Hair follicular keratinocyte (primary cell): ENCODE measurements around the gene SLC25A44. TPM values are rescaled to one million over a fixed set of nuclear protein-coding genes. Genes with fewer than 3 reads are reported as not detected.

ENCODE experiments used
- total RNA-seq: library from RNA; depleted of rRNA; stranded (reverse); fragments of >200 nt; gene quantifications from 2 replicates; pipeline ENCODE4 v1.2.3, GENCODE V29; 2015

The SLC25A44 gene, protein sequence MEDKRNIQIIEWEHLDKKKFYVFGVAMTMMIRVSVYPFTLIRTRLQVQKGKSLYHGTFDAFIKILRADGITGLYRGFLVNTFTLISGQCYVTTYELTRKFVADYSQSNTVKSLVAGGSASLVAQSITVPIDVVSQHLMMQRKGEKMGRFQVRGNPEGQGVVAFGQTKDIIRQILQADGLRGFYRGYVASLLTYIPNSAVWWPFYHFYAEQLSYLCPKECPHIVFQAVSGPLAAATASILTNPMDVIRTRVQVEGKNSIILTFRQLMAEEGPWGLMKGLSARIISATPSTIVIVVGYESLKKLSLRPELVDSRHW
- 8.6 and 11.0 TPM in 2 replicates for total RNA-seq

DNA sequence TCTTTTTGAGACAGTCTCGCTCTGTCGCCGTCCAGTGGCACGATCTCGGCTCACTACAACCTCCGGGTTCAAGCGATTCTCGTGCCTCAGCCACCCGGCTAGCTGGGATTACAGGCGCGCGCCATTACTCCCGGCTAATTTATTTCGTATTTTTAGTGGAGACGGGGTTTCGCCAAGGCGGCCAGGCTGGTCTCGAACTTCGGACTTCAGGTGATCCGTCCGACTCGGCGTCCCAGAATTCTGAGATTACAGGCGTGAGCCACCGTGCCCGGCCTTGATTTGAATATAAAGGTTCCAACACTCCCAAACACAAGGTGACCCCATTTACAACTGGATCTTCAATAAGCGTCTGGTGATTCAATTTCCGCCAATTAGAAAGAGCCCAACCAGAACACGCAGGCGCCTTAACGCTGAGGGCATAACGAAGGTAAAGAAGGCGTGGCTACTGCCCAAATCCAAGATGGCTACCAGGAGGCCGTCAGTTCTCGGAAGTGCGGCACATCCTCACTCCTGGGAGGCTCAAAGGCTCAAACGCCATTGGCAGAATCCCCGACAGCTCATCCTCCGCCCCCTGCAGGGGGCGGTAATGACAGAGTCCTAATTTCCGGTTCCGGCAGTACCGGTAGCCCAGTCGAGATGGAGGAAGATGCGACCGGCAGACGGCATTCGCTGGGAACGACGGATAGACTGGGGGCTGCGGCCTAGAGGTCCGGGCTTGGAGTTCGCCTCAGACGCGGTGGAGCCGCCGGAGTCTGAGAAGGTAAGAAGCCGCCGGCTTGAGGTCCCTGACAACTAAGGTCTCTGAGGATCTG, at the start of gene SLC25A44:
Gene SLC25A44, plus strand, starts transcription at position 617 of the 812 bp plus-strand sequence. CDS start 5,744 bp downstream, outside the sequence.

GRCh38 chr1:156153362-156153761, 40.5 kb upstream of the SLC25A44 start, which contains the start of gene SEMA4A:
Gene SEMA4A (plus strand): TSS chr1:156153585. CDS start chr1:156154579, 994 bp downstream.

DNA sequence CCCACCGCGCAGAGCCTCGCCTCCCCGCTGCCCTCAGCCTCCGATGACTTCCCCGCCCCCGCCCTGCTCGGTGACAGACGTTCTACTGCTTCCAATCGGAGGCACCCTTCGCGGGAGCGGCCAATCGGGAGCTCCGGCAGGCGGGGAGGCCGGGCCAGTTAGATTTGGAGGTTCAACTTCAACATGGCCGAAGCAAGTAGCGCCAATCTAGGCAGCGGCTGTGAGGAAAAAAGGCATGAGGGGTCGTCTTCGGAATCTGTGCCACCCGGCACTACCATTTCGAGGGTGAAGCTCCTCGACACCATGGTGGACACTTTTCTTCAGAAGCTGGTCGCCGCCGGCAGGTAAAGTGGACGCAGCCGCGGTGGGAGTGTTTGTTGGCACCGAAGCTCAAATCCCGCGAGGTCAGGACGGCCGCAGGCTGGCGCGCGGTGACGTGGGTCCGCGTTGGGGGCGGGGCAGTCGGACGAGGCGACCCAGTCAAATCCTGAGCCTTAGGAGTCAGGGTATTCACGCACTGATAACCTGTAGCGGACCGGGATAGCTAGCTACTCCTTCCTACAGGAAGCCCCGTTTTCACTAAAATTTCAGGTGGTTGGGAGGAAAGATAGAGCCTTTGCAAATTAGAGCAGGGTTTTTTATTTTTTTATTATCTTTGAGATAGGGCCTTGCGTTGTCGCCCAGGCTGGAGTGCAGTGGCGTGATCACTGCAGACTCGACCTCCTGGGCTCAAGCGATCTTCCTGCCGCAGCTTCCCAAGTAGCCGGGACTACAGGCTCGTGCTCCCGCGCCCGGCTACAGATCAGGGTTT, 19.1 kb downstream of the SLC25A44 start, which contains the start of gene PMF1:
Gene PMF1, plus strand, starts transcription at position 175 of the 811 bp plus-strand sequence. Its CDS starts 9 bp downstream, at position 184.

GRCh38 chr1:156241926-156242325, 48.0 kb downstream of the SLC25A44 start, which contains the start of gene BGLAP:
Gene BGLAP (plus strand): TSS chr1:156242184. CDS start chr1:156242232, 48 bp downstream.

GRCh38 chr1:156247460-156248322, 53.8 kb downstream of the SLC25A44 start, which contains the start of gene PAQR6:
Gene PAQR6 (minus strand): TSS chr1:156248056. CDS start chr1:156246731, 1,325 bp downstream.

Other genes with a start within 250 kb of the SLC25A44 start
- 66.1 and 121 TPM in 2 replicates for gene ARHGEF2, start 215.6 kb upstream of the SLC25A44 start, total RNA-seq
- 484 and 494 TPM in 2 replicates for gene SSR2, start 173.2 kb upstream of the SLC25A44 start, total RNA-seq
- gene UBQLN4, start 140.3 kb upstream of the SLC25A44 start, total RNA-seq = 21.0 and 24.3 TPM in 2 replicates
- 118 and 130 TPM in 2 replicates for gene LAMTOR2, start 139.3 kb upstream of the SLC25A44 start, total RNA-seq
- 66.7 and 81.8 TPM in 2 replicates for gene RAB25, start 132.9 kb upstream of the SLC25A44 start, total RNA-seq
- gene MEX3A, start 111.6 kb upstream of the SLC25A44 start, total RNA-seq = 1.8 and 2.0 TPM in 2 replicates
- gene LMNA, start 79.4 kb upstream of the SLC25A44 start, total RNA-seq = 735 and 836 TPM in 2 replicates
- gene SEMA4A, start 40.5 kb upstream of the SLC25A44 start, total RNA-seq = 6.6 and 12.3 TPM in 2 replicates
- gene PMF1, start 18.9 kb downstream of the SLC25A44 start, total RNA-seq = 67.9 and 81.5 TPM in 2 replicates
- gene BGLAP, start 48.1 kb downstream of the SLC25A44 start, total RNA-seq = not detected in 2 replicates
- gene PAQR6, start 54.0 kb downstream of the SLC25A44 start, total RNA-seq = 0.30 and 2.4 TPM in 2 replicates
- gene SMG5, start 88.7 kb downstream of the SLC25A44 start, total RNA-seq = 35.9 and 40.1 TPM in 2 replicates
- 7.6 and 9.1 TPM in 2 replicates for gene TMEM79, start 90.2 kb downstream of the SLC25A44 start, total RNA-seq
- gene GLMP, start 101.6 kb downstream of the SLC25A44 start, total RNA-seq = 39.4 and 40.7 TPM in 2 replicates
- gene VHLL, start 105.2 kb downstream of the SLC25A44 start, total RNA-seq = not detected in 2 replicates
- gene CCT3, start 144.2 kb downstream of the SLC25A44 start, total RNA-seq = 392 and 473 TPM in 2 replicates
- gene TSACC, start 144.4 kb downstream of the SLC25A44 start, total RNA-seq = 0.86 TPM in 1 of 2 replicates, not detected in the other
- not detected in 2 replicates for gene RHBG, start 175.1 kb downstream of the SLC25A44 start, total RNA-seq